GM06990 (cell line): ENCODE results near the gene HBEGF.

Source experiments
- DNase-seq: peaks from one replicate; pipeline ENCODE4 v3.0.0-alpha.2; 2011; ENCODE audit not compliant: insufficient read length; ENCODE audit errors: extremely low read depth
- H3K27me3 ChIP-seq: replicated peaks from 2 replicates; pipeline ENCODE4 v1.6.0; 2011; ENCODE audit warnings: low read length; ENCODE audit not compliant: control insufficient read depth, insufficient read depth
- H3K36me3 ChIP-seq: 2 replicates; pipeline ENCODE4 v1.5.1; 2011; ENCODE audit warnings: low read length; ENCODE audit not compliant: control insufficient read depth, insufficient read depth
- H3K4me3 ChIP-seq: replicated peaks from 2 replicates; pipeline ENCODE4 v1.5.1; 2011; ENCODE audit warnings: low read depth, mild to moderate bottlenecking, control low read depth, low read length
- CTCF ChIP-seq: IDR thresholded peaks from 2 replicates; pipeline ENCODE4 v1.5.1; 2011; ENCODE audit warnings: low read length, control low read depth, mild to moderate bottlenecking, inconsistent platforms; ENCODE audit not compliant: insufficient read depth, poor library complexity, severe bottlenecking

Gene HBEGF

DNA sequence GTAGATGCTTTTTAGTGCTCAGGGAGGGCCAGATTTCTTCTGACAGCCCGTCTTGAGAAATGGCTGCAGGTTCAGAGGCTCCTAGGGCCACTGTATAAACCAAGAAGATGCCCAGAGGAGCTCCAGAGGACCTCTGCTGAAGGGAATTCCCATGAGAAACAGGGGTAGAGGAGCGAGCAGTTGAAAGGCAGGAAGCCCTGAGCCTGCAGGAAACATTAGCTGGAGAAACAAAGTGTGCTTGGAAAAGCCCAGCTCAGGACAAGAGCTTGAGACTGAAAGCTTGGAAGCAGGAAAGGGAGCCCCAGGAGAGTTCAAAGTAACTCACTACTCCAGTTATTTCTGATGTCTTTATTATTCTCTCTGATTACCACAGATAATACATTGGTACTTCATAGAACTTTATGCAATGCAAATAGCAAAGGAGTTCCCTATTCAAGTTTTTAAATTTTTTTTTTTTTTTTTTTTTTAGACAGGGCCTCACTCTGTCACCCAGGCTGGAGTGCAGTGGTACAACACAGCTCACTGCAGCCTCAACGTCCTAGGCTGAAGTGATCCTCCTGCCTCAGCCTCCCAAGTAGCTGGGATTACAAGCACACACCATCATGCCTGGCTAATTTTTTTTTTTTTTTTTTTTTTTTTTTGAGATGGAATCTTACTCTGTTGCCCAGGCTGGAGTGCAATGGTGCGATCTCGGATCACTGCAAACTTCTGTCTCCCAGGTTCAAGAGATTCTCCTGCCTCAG is 16.5 kb downstream of the HBEGF start:
- Histone ChIP-seq H3K27me3 (no peaks in the 10 kb centered on the region), H3K4me3 (no peak overlapping the region), H3K36me3 (no peaks in the 10 kb centered on the region)
- DNase-seq = no peak
- no peak for TF ChIP-seq CTCF

DNA sequence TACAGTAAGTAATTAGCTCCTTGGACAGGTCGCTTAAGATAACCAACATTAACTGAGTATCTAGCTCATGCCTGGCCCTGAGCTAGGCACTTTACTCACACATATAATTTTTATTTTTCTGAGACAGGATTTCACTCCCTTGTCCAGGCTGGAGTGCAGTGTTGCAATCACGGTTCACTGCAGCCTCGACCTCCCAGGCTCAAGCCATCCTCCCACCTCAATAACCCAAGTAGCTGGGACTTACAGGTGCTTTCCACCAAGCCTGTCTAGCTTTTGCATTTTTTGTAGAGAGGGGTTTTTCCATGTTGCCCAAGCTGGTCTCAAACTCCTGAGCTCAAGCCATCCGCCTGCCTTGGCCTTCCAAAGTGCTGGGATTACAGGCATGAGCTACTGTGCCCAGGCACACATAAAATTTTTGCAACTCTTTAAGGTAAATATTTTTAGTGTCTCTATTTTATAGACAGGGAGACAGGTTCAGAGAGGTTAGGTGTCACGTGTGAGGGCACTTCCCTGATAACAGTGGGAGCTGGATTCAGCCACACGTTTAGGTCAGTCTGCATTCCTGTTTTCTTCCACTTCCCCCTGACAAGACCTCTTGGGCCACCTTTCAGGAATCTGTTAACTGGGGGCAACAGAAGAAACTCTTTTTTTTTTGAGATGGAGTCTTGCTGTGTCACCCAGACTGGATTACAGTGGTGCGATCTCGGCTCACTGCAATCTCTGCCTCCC is 18.2 kb downstream of the HBEGF start:
- TF ChIP-seq CTCF = no peak
- Histone ChIP-seq H3K36me3 (no peaks in the 10 kb centered on the region), H3K27me3 (no peaks in the 10 kb centered on the region)

DNA sequence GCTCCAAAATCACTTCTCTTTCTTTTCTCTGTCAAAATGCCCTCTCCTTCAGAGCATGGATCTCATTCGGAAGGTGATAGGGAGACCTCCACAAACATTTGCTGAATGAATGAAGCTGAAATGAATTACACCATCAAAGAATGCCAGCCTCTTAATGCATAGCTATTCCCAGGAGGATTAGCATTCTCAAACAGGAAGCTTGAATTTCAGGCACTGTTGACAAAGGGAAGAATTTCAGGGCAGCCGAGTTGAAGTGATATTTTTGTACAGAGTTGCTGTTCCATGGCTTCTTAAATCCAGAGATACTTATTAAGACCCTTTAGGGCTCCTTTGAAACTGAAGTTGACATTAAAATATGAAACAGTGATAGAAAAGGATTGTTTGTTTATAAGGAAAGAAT is 18.8 kb downstream of the HBEGF start:
- H3K27me3 ChIP-seq = no peaks in the 10 kb centered on the region
- H3K36me3 ChIP-seq = no peaks in the 10 kb centered on the region
- no peak for TF ChIP-seq CTCF
- no peak for DNase-seq
- no peak overlapping the region for H3K4me3 ChIP-seq

More for the DNA sequence above, 18.2 kb downstream of the HBEGF start:
- DNase-seq = no peak
- no peak overlapping the region for H3K4me3 ChIP-seq

GRCh38 chr5:140325486-140325885 is 20.9 kb downstream of the HBEGF start:
- no peak for DNase-seq
- H3K36me3 ChIP-seq = no peaks in the 10 kb centered on the region
- TF ChIP-seq CTCF = no peak

GRCh38 chr5:140324617-140325241 is 21.7 kb downstream of the HBEGF start:
- Histone ChIP-seq H3K27me3 (no peaks in the 10 kb centered on the region), H3K36me3 (no peaks in the 10 kb centered on the region), H3K4me3 (no peak overlapping the region)
- TF ChIP-seq CTCF = no peak
- DNase-seq = no peak

More at GRCh38 chr5:140325486-140325885, 20.9 kb downstream of the HBEGF start:
- no peak overlapping the region for H3K4me3 ChIP-seq
- no peaks in the 10 kb centered on the region for H3K27me3 ChIP-seq
